ENCODE measurements around the gene SLFNL1.

Gene SLFNL1

DNA sequence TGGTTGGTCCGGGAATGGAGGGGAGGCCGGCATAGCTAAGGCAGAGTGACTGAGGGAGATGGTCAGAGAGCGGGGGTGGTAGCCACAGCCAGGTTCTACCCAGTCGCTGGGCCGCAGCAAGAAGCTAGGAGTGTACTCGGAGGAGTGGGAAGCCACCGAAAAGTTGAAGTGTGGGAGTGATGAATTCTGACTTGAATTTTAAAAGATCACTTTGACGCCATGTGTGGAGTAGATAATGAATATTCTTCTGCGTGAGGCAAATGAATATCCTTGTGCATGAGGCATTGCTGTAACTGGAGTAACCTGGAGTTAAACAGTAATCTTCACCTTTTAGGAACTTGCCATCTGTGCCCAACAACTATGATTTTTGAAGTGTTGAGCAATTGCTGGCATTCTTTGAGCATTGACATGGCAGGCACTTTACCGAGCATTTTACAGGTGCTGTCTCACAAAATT is 35.2 kb downstream of the SLFNL1 start:
- DNase-seq = no peak

DNA sequence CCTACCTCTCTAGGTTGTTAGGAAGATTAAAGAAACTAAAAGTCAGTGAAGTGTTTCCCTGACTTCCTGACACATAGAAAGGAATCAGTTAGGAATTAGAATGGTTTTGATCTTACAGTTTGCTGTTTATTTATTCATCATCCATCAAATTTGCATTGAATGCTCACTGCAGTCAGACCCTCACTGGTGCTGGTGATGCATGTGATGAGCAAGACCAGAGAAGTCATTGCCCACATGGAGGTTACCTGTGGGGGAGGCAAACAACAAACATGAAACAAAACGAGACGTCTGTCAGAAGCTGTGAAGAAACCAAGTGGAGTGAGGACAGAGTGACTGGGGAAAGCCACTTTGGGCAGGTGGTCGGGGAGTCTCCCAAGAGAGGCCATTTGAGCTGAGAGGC is 35.6 kb downstream of the SLFNL1 start:
- no peak for DNase-seq

DNA sequence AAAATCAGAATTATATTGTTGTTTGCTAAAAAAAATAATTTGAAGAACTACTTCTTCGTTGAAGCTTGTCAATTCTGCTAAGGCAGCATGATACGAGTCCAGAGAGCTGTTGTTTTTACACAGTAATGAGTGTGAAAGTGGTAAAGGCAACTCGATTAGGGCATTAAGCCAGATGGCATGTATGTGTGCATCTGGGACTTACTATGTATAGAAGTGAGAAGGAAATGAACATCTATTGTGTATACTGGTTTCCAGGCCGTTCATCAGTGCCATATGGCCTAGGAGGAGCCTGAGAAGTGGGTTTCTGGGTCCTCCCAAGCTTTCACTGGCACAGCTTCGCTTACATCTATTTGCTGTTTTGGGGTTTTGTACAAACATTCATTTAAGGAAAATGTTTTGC is 36.4 kb downstream of the SLFNL1 start:
- DNase-seq = no peak

DNA sequence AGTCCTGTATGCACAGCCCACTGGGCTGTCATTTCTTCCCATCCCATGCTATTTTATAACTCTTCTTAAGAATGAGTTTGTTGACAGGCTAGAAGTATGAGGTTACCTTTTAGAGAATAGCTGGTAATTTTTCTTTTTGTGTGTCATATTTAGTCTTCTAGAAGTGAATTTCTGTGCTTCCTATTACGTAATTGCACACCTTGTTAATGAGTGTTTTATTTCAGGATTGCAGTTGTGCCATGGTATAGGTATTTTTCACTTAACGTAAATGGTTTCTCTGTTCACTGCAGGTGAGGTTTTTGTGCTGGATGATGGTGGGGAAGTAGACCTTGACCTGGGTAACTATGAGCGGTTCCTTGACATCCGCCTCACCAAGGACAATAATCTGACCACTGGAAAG is 37.0 kb downstream of the SLFNL1 start:
- no peak for DNase-seq

DNA sequence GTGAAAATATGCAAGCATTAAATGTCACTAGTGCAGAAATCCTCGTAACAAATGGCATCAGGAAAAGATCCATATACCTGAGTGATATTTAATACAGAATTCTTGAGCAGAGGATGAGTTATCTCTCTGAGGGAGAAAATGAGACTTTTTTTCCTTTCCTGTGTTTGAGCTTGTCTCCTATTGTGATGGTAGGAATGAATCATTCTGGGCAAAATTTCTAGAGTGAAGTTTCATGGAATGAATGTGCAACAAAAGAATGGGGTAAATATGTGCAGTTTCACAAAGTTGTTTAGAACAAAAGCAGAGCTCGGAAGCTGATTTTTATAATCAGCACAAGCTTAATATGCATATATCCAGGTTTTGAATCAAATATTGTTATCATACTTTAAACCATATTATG is 37.5 kb downstream of the SLFNL1 start:
- DNase-seq = no peak

DNA sequence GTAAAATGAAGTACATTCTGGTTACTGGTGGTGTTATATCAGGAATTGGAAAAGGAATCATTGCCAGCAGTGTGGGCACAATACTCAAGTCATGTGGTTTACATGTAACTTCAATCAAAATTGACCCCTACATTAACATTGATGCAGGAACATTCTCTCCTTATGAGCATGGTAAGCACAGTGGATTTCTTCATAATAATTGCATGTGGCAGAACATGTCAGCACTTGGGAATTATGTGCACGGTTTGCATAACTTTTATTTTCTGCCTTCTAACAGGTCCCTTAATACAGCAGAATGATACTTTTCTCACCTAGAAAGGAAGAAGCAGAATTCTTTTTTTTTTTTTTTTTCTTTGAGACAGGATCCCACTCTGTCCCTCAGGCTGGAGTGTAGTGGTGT is 38.2 kb downstream of the SLFNL1 start:
- no peak for DNase-seq

DNA sequence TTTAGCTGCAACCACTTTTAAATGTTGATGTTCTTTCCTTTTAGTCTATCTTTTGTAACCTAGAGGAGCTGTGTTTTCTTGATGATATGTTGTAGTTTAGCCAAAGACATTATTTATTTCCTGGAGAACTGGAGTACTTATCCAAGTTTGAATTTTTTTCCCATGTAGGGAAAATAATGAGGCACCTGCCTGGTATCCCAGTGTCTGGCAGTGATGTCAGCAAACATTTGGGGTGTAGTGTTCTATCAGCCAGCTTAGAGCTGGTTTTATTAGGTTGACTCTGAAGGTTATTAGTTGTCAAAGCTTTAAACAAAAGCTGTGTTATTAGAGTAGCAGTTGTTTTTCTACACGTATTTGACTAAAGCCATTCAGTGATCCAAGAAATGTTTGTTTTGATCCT is 38.8 kb downstream of the SLFNL1 start:
- no peak for DNase-seq

DNA sequence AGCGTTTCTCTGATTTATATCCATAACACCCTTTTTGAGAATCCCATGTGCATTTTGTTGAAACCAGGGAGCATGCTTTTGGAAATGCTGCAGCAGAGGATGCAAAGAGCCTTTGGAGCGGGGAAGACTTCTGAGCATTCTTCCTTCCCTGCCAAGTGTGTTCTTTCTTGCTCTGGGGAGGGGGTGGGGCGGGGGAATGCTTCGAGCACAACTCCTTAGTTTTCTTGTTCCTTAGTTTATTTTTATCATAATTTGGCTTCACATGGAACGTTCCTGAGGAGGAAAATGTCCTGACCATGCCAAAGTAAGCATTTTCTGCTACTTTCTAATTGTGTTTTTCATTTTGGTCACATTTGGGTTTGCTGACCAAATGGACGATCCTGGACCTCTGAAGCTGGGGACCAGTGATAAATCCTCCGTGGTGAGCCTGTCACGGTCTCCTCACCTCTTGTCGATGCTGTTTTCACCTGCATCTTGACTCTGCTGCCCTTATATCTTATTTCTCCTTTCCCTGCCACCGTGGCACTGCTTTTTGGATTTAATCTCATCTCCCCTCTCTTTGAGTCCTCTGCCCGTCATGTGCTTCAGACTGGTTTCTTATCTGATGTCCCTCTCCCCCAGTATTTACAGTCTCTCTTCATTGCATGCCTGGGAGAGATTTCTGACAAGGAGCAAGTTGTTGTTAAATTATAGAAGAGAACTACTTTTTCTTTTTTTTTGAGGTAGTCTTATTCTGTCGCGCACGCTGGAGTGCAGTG is 39.7 kb downstream of the SLFNL1 start:
- DNase-seq = no peak

DNA sequence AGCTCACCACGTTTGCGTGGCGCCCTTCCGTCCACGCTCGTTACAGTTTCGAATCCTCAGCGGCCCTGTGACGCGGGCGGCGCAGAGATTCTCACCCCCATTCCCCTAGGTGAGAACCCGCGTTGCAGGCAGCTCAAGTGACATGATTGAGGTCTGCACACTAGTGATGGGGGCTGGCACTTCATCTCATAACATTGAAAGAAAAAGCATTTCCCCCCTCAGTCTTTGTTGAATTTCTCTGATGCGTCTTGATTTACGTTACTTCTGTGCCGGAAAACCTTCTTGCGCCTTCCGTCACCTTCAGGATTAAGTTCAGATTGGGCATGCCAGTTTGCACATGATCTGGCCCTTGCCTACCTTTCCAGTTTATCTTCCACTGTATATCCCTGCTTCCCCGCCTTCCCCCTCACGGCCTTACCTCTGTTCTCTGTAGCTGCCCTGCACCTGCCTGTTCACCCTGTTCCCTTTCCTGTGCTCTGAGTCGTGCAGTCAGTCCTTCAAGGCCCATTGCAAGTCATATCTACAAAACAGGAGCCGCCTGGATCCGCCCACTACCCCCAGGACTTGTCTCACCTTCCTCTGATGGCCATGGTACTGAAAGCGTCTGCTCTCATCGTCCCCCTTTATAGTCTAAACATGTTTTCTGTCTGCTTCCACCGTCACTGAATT is 40.9 kb downstream of the SLFNL1 start:
- peak in 4 of 14 donors; percentile 4 to 34 (median 16) for DNase-seq

DNA sequence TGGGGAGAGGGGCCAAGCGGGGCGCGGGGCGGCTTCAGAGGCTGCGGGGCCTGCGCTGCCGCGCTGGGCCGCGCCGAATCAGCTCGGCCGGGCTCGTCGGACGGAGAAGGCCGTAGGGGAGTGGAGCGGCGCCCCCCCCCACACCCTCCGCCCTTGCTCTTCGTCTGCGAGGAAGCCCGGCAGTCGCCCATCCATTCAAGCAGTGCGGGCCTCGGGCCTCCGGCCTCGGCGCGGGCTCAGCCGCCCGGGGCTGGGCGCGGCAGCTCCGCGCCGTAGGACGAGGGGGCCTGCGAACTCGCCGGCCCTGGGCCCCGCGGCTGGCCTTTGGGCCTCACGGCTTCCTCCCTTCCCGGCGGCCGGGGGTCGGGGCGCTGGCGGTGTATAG is 41.5 kb downstream of the SLFNL1 start:
- peak in 2 of 14 donors; percentile 32 to 42 for DNase-seq

DNA sequence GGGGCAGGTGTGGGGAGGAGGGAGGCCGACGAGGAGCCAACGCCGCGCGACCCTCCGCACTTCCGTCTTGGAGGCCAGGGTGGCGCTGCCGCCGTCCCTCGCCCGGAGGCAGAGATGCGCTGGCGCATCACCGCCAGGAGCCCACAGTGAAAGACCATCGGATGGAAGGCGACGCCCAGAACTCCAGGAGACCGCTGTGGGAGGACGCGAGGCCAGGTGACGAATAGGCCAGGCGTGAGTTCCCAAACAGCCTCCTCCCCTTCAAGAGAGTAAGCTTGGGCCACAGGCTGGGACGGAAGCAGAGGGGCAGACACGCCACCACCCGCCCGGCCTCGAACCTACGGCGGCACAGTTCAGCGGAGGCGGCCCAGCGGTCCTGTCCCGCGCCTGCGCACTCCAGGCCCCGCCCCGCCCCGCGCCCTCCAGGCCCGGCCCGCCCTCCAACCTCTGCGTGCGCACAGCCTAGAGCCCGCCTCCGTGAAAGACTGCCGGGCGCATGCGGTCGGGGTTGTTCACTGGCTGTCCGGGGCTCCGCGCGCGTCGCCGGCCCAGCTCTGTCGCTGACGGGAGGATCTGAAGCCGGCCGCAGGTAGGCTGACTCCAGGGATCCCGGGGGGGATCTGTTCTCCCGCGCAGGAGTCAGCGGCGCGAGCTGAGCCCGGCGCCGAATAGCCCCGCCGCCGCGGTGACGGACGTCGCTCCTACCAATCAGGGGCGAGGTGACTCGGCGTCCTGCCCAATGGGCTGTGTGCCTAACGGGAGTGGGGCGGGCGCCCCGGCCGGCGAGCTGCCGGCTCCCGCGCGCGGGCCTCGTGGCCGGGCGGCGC is 42.1 kb downstream of the SLFNL1 start, which contains the start of gene CTPS1:
Gene CTPS1 (plus strand): TSS at position 456 of the 827 bp plus-strand sequence. CDS start 3,595 bp downstream, outside the sequence.
- DNase-seq = peak; percentile 87 to 99 (median 97)

DNA sequence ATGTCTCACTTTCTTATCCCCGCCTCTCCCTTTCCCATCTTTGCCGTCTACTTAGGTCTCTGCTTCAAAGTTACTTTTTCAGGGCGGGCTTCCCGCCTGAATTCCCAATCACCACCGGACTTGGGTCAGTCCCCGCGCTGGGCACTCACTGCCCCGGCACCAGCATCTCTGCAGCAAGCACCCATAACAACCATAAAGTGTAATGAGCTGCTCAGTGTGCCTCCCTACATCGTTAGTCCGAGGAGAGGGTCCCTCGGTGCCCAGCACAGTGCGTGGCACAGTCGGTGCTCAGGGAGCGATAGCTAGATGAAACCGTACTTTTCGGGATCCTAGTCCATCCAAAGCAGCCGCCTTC is 42.7 kb downstream of the SLFNL1 start:
- DNase-seq = peak in 1 of 14 donors; percentile 44

DNA sequence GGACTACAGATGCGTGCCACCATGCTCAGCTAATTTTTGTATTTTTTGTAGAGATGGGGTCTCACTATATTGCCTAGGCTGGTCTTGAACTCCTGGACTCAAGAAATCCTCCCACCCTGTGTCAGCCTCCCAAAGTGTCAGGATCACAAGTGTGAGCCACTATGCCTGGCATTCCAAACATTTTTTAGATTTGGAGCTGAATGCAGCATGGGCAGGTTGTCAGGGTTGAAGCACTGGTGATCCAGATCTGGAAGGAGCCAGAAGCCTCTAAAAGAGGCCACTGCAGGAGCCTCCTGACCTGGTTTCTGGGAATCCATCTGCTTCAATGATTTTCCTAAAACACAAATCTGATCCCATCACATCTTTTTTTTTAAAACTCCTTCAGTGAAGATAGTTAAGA is 43.8 kb downstream of the SLFNL1 start:
- DNase-seq = no peak

DNA sequence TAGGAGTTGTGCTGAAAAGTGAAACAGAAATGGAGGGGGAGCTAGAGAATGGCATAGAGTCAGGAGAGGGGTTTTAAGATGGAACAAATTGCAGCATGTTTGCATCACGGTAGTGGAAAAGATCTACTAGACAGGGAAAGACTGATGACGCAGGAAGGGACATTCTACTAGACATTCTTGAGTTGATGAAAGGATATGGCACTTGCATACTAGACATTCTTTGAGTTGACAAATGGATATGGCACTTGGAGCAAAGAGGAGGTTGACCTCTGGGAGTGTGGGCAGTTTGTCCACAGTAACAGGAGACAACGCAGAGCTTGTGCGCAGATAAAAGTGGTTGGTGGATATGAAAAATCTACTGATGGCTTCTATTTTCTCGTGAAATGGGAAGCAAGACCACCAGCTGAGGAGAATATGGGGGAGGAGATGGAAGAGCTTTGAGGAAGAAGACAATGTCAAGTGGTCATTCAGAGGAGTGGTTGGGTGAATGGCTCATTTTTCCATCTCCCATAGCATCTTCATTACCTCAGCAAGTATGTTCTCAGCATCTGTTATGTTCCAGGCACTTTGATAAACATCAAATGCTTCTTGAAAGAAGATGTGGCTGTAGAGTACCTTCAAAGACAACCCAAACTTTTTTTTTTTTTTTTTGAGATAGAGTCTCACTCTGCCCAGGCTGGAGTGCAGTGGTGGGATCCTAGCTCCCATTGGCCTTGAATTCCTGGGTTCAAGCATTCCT is 44.4 kb downstream of the SLFNL1 start:
- DNase-seq = no peak

DNA sequence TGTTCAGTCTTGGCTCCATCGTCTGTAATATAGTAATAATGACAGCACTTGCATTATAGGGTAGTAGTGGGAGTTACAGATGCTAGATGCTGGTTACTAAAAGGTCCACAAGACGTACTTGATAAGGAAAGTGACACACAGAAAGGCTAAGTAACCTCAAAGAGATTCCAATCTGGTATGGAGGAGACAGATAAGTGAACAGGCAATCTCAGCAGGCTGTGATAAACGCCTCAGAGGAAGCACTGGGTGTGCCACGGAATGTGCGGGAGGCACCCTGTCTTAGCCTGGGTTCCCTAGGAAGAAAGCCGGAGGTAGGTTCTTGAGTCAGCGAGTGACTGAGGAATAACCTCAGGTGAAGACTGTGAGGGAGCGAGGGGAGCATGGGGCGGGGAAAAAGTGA is 46.6 kb downstream of the SLFNL1 start:
- no peak for DNase-seq

DNA sequence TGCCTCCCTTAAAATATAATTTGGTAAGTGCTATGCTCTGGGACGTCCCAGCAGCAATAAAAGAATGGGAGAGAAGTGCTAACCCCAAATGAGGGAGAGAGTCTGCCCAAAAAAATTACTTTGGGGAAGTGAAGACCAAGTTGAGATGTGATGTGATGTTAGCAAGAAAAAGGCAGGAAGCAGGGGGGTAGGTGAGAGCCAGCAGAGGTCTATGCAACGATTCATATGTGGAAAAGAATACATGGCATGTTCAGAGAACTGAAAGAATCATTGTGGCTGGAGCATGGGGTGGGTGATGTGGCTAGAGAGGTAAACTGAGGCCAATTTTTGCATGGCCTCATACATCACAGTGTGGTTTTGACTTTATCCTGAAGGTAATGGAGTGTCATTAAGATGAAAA is 47.6 kb downstream of the SLFNL1 start:
- DNase-seq = no peak

DNA sequence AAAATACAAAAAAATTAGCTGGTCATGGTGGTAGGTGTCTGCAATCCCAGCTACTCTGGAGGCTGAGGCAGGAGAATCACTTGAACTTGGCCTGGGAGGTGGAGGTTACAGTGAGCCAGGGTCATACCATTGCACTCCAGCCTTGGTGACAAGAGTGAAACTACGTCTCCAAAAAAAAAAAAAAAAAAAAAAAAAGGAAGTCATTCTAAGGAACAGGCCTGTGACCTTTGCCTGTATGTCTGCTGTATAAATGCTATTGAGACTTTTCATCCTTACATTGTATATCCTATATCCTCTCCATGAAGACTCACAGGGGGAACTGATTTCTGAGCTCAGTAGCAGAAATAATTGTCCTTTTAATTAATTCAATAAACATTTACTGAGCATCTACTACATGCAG is 49.6 kb downstream of the SLFNL1 start:
- no peak for DNase-seq

DNA sequence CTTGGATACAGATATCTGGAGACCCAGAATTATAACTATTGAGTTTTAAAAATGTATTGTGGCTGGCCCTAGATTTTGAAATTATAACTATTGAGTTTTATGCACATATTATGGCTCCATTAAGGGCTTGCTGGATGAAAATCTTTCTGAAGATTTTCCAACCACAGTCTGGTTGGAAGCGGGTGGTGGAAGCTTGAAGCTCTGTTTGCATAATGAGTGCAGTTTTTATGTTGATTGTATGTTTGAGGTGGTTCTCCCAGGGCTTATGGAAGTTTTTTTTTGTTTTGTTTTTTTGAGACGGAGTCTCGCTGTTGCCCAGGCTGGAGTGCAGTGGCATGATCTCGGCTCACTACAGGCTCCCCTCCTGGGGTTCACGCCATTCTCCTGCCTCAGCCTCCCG is 52.1 kb downstream of the SLFNL1 start:
- DNase-seq = no peak

DNA sequence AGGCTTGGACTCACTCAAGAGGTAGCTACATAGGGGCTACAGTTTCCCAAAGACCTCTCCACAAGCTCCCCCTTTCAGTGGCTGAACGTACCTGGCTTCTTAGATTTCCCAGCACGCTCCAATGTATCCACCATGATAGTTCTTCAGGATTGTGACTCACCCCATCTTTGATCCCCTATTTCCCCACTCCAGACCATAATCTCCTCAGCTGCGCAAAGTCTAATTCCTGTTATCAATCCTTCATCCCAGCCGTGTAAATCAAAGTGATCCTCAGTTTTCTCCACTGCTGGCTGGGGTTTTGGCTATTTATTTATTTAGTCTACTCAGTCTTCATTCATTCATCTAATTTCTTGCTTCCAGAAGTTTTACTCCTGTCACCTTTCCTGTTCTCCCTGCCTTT is 55.1 kb downstream of the SLFNL1 start:
- no peak for DNase-seq
